Tibial artery (tissue), 4 donors: ENCODE results near the gene NOXA1.
"Not testable (repeated sequence)": the region's sequence is repeated elsewhere in the genome, so short reads cannot be mapped to it uniquely, and the experiment has no call there.

ENCODE experiments used
- DNase-seq, 2 donors: peaks; one replicate each; pipeline ENCODE4 v3.0.0-alpha.2; 2019
- H3K27ac ChIP-seq, 2 donors: fragments of 200-600 bp; sonication (generic) in 1 of 2; 1 replicate in 1 of 2; 2 replicates in 1 of 2; pipeline ENCODE4 v1.5.1; 2018 to 2019; ENCODE audit warnings: mild to moderate bottlenecking in 1 of 2
- H3K27me3 ChIP-seq, 2 donors: fragments of 200-600 bp; sonication (generic) in 1 of 2; one replicate each; pipeline versions ENCODE4 v1.5.1 to v1.6.0; 2016 to 2019
- H3K36me3 ChIP-seq, 3 donors: fragments of 200-600 bp; sonication (generic) in 2 of 3; one replicate each; pipeline ENCODE4 v1.5.1; 2016 to 2019; ENCODE audit warnings: mild to moderate bottlenecking in 2 of 3
- H3K4me1 ChIP-seq, 4 donors: fragments of 200-600 bp; sonication (generic) in 2 of 4; 1 replicate in 3 of 4; 2 replicates in 1 of 4; pipeline ENCODE4 v1.5.1; 2016 to 2019
- H3K4me3 ChIP-seq, 2 donors: fragments of 200-600 bp; sonication (generic) in 1 of 2; 1 replicate in 1 of 2; 2 replicates in 1 of 2; pipeline ENCODE4 v1.5.1; 2018 to 2019; ENCODE audit warnings: mild to moderate bottlenecking in 2 of 2
- H3K9me3 ChIP-seq, 3 donors: fragments of 200-600 bp; sonication (generic) in 1 of 3; one replicate each; pipeline ENCODE4 v1.5.1; 2016 to 2019
- intact Hi-C: fragments of 100-400 bp; cut with DNase I; formaldehyde crosslinking; loops from one replicate; pipeline ENCODE4 v1.15.0; 2023; ENCODE audit warnings: low total_unique reads
- TF ChIP-seq, protein P1 (sequence below), 2 experiments: fragments of 200-600 bp in 1 of 2; fragments of 450-650 bp in 1 of 2; IDR thresholded peaks; one replicate each; pipeline ENCODE4 v1.5.1; 2017 to 2019; ENCODE audit warnings: antibody characterized with exemption in 2 of 2, mild to moderate bottlenecking in 1 of 2, moderate library complexity in 1 of 2

Gene NOXA1

DNA sequence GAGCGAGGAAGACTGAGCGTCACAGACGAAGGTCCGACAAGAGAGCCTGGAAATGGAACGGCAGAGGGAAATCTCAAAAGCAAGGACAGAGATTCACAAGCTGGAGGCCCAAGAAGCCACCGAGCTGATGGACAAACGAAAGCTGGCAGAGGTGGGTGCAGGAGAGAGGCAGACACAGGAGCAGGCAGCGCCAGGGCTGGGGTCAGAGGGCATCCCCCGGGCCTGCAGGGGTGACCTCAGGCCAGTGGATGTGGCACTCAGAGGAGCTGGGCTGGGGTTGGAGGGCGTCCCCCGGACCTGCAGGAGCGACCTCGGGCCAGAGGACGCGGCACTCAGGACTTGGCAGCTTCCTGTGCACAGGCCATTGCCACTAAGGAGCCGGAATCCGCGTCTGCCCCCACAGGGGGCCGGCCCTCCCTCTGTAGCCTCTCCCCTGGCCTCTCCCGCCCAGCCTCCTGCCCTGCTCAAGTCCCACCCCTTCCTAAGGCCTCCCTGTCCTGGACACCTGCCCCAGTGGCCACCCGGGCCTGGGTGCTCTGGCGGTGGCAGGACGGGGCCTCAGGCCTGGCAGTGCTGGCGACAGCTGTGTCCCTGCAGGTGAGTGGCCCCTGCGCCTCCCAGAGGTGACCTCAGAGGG is 40.6 kb upstream of the NOXA1 start:
- DNase-seq: no peak
- H3K36me3 ChIP-seq: peaks cover 0 to 37% (median 12%) of the 10 kb centered on the region in 3 donors
- intact Hi-C loops: no loop called here
- no peaks in the 10 kb centered on the region for H3K4me1 ChIP-seq
- no peak overlapping the region for H3K27ac ChIP-seq
- H3K4me3 ChIP-seq: no peak overlapping the region
- no peaks in the 10 kb centered on the region for H3K27me3 ChIP-seq
- no peaks in the 10 kb centered on the region for H3K9me3 ChIP-seq
- TF ChIP-seq, protein P1, sequence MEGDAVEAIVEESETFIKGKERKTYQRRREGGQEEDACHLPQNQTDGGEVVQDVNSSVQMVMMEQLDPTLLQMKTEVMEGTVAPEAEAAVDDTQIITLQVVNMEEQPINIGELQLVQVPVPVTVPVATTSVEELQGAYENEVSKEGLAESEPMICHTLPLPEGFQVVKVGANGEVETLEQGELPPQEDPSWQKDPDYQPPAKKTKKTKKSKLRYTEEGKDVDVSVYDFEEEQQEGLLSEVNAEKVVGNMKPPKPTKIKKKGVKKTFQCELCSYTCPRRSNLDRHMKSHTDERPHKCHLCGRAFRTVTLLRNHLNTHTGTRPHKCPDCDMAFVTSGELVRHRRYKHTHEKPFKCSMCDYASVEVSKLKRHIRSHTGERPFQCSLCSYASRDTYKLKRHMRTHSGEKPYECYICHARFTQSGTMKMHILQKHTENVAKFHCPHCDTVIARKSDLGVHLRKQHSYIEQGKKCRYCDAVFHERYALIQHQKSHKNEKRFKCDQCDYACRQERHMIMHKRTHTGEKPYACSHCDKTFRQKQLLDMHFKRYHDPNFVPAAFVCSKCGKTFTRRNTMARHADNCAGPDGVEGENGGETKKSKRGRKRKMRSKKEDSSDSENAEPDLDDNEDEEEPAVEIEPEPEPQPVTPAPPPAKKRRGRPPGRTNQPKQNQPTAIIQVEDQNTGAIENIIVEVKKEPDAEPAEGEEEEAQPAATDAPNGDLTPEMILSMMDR (IDR thresholded peaks at IDR 0.05): no peak

DNA sequence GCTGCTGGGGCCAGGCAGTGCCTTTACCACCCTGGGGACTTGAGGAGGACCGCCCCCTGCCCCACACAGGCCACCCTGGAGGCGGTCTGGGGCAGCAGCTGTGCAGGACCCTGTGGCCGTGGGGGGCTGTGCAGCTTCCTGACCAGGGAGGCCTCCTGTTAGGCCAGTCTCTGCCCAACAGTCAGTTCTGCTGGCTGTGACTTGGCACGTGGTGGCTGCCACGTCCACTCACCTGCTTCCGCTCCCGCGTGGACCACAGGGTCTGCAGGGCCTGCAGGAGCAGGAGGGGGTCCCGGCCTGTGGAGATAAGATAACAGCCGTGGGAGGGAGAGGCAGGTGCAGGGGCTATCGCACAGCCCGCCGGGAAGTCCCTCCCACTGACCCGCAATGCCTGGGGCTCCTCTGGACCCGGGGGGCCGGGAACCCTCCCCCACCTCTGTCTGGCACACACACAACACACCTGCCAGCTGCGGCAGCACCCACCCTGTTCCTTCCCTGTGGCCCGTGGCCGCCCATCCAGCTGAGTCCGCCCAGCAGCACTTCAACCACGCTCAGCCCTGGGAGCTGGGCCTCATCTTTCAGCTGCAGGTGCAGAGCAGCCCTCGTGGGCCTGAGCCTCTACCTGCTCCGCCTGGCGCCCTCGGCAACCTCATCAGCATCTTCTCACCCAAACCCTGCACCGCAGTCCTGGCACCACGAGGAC is 40.0 kb upstream of the NOXA1 start:
- Histone ChIP-seq H3K9me3 (no peaks in the 10 kb centered on the region), H3K36me3 (peaks cover 0 to 43% (median 12%) of the 10 kb centered on the region in 3 donors), H3K27ac (no peak overlapping the region), H3K27me3 (no peaks in the 10 kb centered on the region), H3K4me1 (no peaks in the 10 kb centered on the region), H3K4me3 (no peak overlapping the region)
- TF ChIP-seq, protein P1 (IDR thresholded peaks at IDR 0.05): no peak
- intact Hi-C loops: no loop called here
- no peak for DNase-seq

DNA sequence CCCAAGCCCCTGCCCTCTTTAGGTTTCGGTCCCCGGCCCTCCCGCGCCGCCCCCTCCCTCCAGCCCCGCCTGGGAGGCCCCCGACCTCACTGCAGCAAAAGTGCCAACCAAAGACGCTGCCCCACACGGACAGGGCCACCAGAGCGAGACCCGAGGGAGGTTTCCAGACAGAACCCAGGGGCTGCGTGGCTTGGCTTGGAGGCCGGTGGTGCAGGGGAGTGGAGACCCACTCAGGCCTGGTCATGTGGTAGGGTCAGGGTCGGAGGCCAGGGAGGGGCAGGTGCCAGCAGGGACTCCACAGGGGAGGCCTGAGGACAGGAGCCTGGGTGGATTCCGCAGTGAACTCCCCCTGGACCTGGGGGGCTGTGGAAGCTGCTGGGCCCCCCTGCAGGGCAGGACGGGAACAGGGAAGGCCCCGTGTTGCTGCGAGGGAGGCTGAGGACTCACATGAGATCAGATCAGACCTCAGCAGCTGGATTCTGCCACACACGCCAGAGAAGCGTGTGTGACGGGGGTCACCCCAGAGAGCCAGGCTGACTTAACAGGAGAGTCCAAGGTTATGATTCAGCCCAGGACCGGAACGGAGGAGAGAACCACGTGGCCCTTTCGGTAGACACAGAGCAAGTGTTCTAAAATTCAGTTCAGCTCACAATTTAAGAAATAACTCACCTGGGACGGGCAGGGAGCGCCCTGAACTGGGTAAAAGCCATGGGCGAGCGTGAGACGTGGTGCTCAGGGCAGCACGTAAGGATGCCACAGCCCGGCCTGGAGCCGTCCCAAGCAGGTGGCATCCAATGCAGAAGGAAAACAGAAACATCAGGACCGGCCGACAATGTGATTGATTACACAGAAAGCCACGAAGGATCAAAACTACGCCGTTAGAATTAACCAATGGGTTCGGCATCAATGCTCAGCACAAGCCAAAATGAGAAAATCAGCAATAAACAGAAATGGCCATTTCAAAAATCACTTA is 39.1 kb upstream of the NOXA1 start:
- TF ChIP-seq, protein P1 (IDR thresholded peaks at IDR 0.05): no peak

DNA sequence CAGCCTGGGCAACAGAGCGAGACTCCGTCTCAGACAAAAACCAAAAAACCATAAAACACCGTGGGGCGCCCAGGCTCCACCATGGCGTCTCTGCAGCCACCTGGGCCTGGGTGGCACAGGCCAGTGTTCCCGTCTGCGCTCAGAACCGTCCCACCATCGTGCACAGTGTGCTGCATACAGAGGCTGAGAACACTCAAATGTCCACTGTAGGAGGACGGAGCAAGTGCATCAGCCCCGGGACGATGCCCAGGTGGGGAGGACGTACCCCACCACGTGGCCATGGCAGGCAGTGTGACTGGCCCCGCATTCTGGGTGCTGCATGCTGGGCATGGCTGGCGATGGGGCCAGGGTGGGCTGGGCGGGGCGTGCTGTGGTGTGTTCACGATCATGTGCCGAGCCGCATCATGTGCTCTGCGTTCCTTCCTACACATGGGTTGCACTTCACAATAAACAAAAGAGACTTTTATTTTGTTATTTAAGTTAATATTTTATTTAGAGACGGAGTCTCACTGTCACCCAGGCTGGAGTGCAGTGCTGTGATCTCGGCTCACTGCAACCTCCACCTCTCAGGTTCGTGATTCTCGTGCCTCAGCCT is 38.0 kb upstream of the NOXA1 start:
- TF ChIP-seq, protein P1 (IDR thresholded peaks at IDR 0.05): no peak

More for the DNA sequence above, 39.1 kb upstream of the NOXA1 start:
- no peaks in the 10 kb centered on the region for H3K4me1 ChIP-seq
- intact Hi-C loops: no loop called here
- no peak overlapping the region for H3K4me3 ChIP-seq
- H3K9me3 ChIP-seq: no peaks in the 10 kb centered on the region
- peaks cover 0 to 40% (median 12%) of the 10 kb centered on the region in 3 donors for H3K36me3 ChIP-seq
- no peaks in the 10 kb centered on the region for H3K27me3 ChIP-seq
- DNase-seq: no peak
- H3K27ac ChIP-seq: no peak overlapping the region

DNA sequence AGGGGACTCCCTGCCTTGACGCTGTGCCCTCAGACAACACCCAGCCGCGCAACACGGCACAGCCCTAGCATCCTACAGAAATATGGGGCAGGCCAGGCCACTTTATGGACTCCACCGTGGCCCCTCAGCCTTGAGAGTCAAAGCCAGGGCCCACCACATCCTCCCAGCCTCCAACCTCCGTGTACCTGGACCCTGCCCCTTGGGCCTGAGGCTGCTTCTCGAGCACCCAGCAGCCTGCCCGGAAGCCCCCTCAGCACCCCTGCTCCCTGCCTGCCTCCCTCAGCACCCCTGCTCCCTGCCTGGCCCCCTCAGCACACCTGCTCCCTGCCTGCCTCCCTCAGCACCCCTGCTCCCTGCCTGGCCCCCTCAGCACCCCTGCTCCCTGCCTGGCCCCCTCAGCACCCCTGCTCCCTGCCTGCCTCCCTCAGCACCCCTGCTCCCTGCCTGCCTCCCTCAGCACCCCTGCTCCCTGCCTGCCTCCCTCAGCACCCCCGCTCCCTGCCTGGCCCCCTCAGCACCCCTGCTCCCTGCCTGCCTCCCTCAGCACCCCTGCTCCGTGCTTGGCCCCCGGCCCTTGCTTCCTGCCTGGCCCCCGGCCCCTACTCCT is 36.6 kb upstream of the NOXA1 start:
- DNase-seq, H3K27ac ChIP-seq, H3K9me3 ChIP-seq, H3K27me3 ChIP-seq, H3K4me1 ChIP-seq, H3K4me3 ChIP-seq, intact Hi-C loops: not testable (repeated sequence)
- H3K36me3 ChIP-seq: peaks cover 0 to 43% (median 7%) of the 10 kb centered on the region in 3 donors

More for the DNA sequence above, 38.0 kb upstream of the NOXA1 start:
- DNase-seq: no peak
- no peak overlapping the region for H3K27ac ChIP-seq
- peaks cover 0 to 34% (median 7%) of the 10 kb centered on the region in 3 donors for H3K36me3 ChIP-seq
- no peaks in the 10 kb centered on the region for H3K9me3 ChIP-seq
- no peaks in the 10 kb centered on the region for H3K27me3 ChIP-seq
- no peak overlapping the region for H3K4me3 ChIP-seq
- intact Hi-C loops: no loop called here
- H3K4me1 ChIP-seq: no peaks in the 10 kb centered on the region
